HG02870 (cell line): ENCODE measurements around the gene KIAA1755.

Experiments
- ATAC-seq: cut with Tn5 transposase; IDR thresholded peaks from one replicate; pipeline ENCODE4 v1.9.1; 2021; ENCODE audit warnings: mild to moderate bottlenecking, moderate library complexity; ENCODE audit not compliant: unreplicated experiment

Gene KIAA1755

DNA sequence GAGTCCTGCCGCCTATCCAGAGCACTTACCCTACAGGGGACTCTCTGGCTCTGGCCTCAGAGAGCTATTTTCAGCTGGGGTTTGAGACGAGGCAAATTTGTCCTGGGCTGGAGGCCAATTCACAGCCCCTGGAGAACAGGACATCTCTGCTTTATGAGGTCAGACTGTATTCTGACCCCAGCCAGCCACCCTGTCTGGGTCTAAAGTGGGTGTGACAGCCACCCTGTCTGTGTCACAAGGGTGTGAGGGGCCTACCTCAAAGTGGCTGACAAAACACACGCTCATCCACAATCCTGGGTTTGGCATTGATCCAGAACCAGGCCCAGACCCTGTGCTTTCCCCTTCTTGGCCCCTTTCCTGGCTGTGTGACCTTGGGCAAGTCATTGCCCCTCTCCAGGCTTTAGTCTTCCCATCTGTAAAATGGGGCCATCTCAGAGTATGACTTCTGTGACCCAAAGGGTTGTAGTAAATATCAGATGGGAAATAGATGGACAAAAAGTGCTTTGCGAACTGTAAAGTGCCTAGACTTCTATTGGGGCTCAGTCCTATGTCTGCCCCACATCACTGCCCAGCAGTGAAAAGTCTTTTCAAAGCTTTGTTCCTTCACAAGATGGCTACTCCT, 51.4 kb downstream of the KIAA1755 start:
- no peak for ATAC-seq

DNA sequence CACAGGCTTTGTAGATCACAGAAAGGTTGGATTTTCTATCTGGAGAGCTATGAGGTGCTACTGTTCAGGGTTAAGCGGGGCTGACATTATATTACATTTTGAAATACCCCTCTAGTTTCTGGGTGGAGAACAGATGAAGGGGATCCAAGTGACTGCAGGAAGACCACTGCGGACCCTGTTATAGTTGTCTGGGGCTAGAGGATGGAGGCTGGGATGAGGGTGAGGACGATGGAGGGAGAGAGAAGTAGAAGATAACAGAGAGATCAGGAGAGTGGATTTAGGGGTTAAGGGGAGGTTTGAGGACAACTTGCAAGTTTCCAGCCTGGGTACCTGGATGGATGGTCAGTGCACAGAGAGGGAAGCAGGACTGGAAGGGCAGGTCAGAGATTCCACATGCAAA, 52.0 kb downstream of the KIAA1755 start:
- no peak for ATAC-seq

DNA sequence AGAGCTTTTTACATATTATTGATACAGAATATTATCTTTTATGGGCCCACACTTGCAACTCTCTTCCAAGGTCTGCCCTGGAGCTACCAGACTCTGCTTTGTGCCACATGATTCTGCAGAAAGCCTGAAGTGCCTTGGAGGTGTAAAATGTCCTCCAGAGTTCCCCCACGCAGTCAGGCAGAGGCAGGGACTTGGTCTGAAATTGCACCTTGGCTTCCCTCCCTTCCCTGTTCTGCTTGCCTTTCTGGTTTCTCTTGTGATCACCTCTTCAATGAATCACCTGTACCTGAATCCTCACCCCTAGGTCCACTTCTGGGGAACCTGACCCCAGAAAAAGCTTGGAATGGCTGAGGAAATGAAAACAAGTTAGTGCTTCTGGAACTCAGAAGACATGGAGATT, 52.4 kb downstream of the KIAA1755 start:
- ATAC-seq, result no peak

DNA sequence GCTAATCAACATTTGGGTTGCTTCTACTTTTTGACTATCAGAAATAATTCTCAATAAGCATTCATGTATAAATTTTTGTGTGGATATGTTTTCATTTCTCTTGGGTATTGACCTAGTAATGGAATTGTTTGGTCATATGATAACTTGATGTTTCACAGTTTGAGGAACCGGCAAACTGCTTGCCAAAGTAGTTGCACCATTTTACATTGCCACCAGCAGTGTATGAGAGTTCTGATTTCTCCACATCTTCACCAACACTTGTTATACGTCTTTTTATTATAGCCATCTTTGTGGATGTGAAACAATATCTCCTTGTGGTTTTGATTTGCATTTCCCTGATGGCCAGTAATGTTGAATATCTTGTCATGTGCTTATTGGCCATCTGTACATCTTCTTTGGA, 52.9 kb downstream of the KIAA1755 start:
- no peak for ATAC-seq

DNA sequence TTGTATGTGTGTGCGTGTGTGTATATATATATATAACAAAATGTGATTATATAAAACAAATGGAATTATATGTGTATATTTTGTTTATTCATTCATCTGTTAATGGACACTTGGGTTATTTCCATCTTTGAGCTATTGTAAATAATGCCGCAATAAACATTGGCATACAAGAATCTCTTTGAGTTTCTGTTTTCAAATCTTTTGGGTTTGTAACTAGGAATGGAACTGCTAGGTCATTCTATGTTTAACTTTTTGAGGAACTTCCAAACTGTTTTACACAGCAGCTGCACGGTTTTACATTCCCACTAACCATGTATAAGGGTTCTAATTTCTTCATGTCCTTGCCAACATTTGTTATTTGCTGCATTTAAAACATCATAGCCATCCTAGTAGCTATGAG, 55.5 kb downstream of the KIAA1755 start:
- ATAC-seq, result no peak

DNA sequence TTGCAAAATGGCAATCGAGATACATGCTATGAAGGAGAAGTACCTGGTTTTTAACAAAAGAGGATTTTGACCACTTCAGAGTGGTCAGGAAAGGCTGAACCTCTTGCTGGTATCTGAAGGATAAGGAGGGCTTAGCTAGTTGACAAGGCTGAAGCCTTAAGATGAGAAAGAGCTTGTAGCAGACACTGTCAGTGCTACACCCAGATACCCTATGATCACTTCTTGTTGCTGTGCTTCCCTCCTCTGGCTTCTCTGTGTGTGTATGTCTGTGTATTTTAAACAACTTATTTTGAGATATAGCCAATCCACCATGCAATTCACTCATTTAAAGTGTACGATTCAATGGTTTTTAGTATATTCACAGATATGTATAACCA, 56.6 kb downstream of the KIAA1755 start:
- no peak for ATAC-seq

DNA sequence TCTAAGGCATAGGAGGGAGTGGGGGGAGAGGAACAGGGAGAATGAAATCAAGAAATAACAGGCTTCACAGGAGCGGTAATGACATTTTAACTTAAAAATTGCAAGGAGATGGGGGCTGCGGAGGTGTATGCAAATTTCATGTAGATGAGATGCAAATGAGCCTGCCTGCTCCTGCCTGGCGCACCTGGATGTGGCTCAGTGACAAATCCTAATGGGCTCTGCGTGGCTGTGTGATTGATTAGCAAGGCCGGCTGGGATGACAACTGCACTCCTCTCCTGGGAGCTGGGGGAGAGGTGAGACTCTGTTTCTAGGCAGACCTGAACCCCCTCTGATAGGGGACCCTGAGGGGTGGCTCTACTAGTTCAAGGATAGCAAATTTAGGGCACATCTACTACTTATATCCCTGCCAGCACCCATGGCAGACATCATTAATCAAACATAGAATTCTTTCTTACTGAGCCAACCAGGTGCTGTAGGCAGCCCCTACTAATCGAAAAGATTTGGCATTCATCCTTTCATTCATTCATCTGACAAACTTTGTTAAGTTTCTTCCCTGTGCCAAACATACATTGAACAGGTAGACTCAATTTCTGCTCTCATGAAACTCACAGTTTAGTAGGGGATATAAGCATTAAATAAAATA, 57.1 kb downstream of the KIAA1755 start:
- no peak for ATAC-seq

DNA sequence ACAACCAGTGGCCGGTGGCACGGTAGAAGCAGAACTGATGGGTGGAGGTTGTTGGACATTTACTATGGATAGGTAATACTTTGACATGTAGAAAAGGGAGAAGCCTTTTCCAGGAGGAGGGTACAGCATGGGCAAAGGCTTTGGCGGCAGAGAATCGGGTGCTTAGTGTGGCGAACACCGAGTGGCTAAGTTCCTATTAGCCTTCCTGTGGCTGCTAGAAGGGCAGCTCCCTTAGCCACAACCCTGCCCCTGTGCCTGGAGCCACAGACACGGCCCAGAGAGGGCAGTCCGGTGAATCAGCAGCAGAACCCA, 57.6 kb downstream of the KIAA1755 start:
- no peak for ATAC-seq

DNA sequence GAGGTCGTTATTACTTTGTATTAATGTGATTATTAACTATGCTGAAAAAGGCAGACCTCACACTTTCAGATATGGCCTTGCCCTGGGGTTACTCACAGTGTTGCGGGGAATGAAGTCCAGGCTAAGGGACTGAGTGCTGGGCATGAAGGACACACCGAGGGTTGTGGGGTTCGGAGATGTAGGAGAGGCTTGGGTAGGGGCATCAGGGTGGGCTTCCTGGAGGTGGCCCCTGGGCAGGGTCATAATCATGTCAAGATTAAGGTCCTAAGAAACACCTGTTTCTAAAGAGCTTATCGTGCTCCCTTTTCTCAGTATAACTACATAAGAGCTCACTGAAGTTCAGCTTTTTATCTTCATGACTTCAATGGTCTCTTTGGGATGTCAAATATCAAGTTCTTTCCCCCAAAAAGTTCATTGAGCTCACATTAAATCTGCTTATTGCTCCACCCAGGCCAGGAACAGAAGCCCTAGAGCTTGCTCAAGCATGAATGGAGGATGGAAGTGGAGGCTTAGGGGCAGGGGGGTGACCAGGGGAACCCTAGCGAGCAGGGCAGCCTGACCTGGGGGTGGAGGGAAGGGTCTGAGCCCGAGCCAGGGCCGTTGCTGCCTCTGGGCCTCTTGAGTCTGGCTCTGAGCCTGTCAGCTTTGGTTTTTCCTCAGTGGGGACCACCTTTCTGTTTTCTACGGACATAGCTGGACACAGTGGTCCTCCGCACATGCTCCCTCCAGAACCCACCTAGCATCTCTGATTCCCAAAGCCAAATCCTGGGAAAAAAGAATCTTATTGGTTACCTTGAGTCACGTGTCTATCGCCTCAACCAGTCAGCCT, 58.2 kb downstream of the KIAA1755 start:
- no peak for ATAC-seq

DNA sequence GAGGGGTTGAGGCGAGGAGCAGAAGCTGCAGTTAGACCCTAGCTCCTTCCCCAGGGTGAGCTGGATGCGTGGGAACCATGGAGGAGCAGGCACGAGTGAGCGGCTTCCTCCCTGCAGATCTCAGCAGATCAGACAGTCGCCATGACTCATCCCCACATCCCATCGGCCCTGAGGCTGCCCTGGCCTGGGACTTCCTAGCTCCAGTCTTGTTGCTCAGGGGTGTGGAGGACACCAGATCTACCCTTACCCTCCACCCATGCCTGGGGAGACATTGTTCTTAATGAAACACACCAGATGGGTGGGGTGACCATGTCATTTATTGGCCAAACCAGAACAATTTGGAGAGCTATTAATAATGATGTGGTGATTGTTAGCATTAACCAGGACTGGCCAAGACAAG, 59.2 kb downstream of the KIAA1755 start:
- no peak for ATAC-seq

DNA sequence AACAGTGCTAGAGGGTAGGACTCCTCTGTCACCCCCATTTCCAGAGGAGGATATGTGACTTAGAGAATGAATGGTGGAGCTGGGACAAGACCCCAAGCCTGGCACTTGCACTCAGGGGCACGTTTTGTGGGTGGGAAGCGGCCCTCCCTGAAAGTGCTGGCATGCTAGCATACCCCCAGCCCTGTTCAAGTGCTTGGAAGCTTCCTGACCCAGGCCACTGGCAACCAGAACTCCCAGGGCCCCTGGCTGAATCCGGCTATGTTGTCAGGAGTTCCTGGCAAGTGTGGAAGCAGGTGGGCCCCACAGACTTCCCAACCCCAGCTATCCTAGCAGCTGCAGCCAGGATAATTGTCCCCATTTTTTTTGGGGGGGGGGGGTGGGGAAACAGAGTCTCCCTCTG, 59.9 kb downstream of the KIAA1755 start:
- no peak for ATAC-seq

DNA sequence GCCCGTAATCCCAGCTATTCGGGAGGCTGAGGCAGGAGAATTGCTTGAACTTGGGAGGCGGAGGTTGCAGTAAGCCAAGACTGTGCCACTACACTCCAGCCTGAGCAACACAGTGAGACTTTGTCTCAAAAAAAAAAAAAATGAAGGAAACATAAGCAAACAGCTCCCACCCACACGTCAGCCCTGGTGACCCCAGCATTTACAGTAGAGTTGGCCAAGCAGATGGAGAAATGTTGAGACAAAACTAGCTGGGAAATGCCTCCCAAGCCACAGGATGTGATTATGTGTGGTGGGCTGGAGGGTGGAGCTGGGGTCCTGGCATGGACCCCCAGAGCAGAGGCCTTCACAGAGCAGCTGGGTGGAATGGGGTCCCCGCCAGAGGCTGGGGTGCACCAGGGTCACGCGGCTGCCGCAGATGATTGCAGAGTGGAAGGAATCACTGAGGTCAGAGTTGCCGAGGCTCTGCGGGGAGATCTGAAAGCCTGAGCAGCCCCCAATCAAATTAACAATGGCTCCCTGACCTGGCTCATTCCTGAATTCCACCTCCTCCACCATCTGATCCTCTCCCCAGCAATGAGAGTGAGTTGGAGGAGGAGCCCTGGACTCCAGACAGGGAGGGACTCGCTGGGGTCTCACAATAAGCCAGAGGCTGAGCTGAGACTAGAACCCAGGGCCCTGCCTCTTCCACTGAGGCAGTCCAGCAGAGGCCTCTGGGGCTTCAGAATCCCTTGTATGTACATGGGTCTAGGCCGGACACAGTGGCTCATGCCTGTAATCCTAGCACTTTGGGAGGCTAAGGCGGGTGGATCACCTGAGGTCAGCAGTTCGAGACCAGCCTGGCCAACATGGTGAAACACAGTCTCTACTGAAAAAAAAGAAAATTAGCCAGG, 60.8 kb downstream of the KIAA1755 start:
- no peak for ATAC-seq

DNA sequence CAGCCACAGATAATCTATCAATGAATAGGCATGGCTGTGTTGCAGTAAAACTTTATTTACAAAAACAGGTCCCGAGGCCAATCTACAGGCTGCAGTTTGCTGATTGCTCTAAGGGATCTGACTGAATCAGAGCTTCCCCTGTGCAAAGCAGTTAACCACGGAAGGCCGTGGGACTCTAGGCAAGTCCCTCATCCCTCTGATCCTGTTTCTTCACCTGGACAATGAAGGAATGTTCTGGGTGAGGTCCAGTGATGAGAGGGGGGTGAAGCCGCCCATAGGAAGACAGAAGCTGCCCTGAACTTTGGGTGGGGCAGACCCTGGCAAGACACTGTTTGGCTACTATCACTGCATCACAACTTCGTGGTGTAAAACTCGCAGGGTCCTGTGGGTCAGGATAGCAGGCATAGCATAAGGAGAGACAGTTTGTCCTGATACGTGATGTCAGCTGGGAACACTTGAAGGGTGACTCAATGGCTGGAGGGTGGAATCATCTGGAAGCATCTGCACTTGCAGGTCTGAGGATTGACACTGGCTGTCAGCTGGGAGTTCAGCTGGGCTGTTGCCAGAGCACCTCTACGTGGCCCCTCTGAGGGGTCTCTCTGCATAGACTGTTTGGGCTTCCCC, 62.2 kb downstream of the KIAA1755 start:
- ATAC-seq, result no peak

DNA sequence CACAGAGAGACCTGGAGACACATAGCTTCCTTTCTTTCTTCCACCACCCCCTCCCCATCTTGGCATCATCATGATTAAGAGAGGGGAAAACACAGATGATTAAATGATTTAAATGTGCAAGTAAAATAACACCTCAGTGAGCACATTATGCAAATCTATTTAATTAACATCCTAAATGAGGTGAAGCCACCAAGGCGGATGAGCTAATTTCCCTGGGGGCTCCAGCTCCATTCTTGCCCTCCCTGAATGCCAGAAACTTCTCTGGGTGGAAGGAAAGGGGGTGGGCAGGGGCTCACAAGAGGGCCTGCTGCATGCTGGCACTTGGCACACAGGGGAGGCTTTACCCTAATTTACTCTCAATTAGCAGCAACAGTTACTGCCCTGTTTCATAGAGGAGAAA, 62.9 kb downstream of the KIAA1755 start:
- no peak for ATAC-seq

DNA sequence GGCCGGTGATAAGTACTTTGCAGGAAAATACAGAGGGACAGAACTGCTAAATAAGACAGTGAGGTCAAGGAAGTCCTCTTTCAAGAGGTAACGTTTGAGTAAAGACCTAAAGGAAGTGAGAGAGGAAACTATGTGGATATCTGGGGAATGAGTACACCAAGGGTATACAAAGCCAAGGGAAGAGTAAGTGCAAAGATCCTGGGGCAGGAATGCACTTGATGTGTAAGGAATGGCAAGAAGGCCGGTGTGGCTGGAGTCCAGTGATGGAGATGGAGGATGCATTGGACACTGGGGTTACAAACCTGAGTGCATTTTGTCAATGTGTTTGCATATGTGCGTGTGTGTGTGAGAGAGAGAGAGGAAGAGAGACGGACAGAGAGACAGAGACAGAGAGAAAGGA, 63.3 kb downstream of the KIAA1755 start:
- no peak for ATAC-seq

DNA sequence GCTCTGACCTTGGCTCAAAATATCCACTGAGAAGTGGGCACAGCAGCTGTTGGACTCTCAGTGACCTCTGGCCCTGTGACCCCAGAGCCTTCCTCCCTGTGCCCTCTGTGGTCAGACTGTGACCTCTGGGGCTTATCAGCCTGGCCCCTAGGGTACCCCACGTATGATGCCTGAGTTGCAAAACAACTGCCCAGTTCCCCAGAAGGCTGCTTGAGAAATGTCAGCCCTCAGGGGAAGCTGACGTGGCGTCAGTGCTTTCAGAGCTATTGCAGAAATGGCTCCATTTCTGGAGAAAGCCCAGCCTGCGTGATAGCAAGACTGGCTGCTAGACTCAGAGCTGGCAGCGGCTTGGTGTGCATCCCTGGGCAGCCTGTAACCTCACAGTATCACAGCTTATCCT, 63.9 kb downstream of the KIAA1755 start:
- no peak for ATAC-seq

DNA sequence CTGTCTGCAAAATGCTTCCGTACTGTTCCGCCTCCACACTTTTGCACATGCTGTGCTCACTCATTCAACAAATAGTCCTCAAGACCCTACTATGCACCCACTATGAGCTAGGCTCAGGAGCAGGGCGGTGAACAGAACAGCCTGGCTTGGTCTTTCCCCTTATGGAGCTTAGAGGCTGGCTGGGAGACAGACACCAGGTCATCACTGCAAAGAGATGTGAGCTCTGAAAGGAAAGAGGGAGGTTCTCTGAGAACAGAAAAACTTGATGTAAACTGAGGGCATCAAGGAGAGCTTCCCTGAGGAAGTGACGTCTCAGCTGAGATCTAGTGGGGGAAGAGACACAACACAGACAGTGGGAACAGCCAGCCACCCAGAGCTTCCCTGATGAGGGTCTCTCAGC, 64.5 kb downstream of the KIAA1755 start:
- no peak for ATAC-seq

DNA sequence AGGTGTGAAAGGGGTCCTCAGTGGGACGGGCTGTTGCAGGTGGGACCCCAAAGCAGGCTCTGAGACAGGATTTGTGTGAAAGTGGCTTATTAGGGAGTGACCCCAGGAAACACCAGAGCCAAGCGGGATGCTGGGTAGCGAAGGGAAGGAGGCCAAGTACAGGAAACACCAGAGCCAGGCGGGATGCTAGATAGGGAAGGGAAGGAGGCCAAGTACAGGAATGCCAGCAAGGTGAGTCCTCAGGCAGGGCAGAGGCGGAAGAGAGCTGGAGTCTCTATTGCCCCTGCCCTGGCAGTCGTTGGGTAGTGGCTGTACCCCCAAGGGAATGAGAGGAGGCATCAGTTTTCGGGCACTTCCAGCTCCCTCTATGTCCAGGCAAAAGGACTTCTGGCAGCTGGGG, 65.0 kb downstream of the KIAA1755 start:
- no peak for ATAC-seq

DNA sequence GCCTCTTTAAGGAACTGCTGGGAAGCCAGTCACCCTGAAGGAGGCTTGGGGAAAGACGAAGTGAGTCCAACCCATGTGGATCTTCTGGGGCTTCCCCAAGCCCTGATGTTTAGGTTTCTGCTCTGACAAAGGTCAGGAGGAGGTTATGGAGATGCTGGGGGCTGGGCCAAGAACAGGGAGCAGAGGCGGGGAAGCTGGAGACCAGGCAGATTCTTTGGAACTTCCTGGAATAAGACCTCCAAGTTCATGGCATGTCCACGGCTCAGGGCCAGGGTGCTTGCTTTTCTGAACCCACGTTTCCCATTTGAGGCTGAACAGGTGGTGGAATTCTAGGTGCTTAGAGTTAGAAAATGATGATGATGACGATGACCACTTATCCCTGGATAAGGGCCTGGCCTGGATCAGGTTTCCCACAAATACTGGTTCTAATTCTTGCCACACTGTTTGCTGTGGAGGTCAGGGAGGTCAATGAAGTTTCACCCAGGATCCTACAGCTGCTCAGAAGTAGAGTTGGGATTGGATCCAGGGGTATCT, 65.5 kb downstream of the KIAA1755 start:
- ATAC-seq, result no peak

DNA sequence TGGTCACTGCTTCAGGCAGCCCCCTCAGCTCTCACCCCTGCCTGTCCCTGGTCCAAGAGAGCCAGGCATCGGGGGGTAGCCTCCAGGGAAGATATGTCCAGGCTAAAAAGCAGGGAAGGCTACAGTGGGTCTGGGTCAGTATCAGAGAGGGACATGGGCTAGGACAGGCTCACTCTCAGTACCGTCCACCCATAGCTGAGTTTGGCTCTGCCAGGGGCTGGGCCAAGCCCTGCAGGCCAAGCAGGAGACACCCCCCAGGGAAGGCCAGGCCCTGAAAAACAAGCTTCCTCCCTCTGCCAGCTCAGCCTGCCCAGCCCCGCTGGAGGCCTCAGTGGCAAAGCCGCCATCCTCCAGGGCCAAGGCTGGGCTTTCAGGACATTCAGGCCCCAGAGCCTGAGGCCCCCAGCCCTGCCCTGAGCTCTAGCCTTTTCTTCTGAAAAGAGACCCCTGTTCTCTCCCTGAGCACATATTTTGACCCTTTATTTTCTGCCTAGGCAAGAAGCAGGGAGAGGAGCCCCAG, 66.9 kb downstream of the KIAA1755 start:
- ATAC-seq, result no peak
